WTC11 (cell line): ENCODE results near the gene SLAMF1. TPM values are rescaled to one million over a fixed set of nuclear protein-coding genes. Genes with fewer than 3 reads are reported as not detected.

Experiments
- ATAC-seq: fragments of 200-7000 bp; cut with Tn5 transposase; 2 replicates; pipeline ENCODE4 v1.10.0; 2021; ENCODE audit warnings: mild to moderate bottlenecking, moderate library complexity
- CTCF ChIA-PET: fragments of 300-600 bp; sonication (Branson Sonifier 250); formaldehyde crosslinking; loops from one replicate; lab custom pipeline; 2021; ENCODE audit warnings: antibody characterized with exemption; lab: Charles Lee
- POLR2A ChIA-PET: fragments of 350-600 bp; sonication (Branson Sonifier 250); formaldehyde crosslinking; loops from one replicate; lab custom pipeline; 2021; ENCODE audit warnings: antibody characterized with exemption; lab: Charles Lee
- DNase-seq: peaks from one replicate; pipeline ENCODE4 v3.0.0; 2021; ENCODE audit warnings: low spot score
- H3K27ac Mint-ChIP-seq: 2 replicates; pipeline ENCODE4 v1.8.0; 2021; ENCODE audit warnings: mixed read lengths
- H3K27me3 Mint-ChIP-seq: 2 replicates; pipeline ENCODE4 v1.8.0; 2021; ENCODE audit warnings: low read depth, mild to moderate bottlenecking, moderate library complexity, mixed read lengths
- H3K36me3 Mint-ChIP-seq: 2 replicates; pipeline ENCODE4 v1.8.0; 2021; ENCODE audit warnings: mixed read lengths
- H3K4me1 Mint-ChIP-seq: 2 replicates; pipeline ENCODE4 v1.8.0; 2022; ENCODE audit warnings: mixed read lengths
- H3K4me3 Mint-ChIP-seq: 2 replicates; pipeline ENCODE4 v1.8.0; 2021; ENCODE audit warnings: mild to moderate bottlenecking, moderate library complexity, mixed read lengths
- H3K9me3 Mint-ChIP-seq: 2 replicates; pipeline ENCODE4 v1.8.0; 2021; ENCODE audit warnings: mixed read lengths
- AFF4 ChIP-seq: sonication (generic); formaldehyde crosslinking; IDR thresholded peaks from 2 replicates; pipeline ENCODE4 v1.8.1; 2023; ENCODE audit warnings: mild to moderate bottlenecking, missing genetic modification reagents, borderline replicate concordance
- ARID4B ChIP-seq: sonication (generic); formaldehyde crosslinking; IDR thresholded peaks from 2 replicates; pipeline ENCODE4 v1.8.0; 2023; ENCODE audit warnings: missing genetic modification reagents, mild to moderate bottlenecking, borderline replicate concordance
- ATF3 ChIP-seq: sonication (generic); formaldehyde crosslinking; conservative IDR thresholded peaks from 2 replicates; pipeline ENCODE4 v1.8.1; 2022; ENCODE audit warnings: mild to moderate bottlenecking, missing genetic modification reagents
- CTCF ChIP-seq: fragments of 200-600 bp; IDR thresholded peaks from 2 replicates; pipeline ENCODE4 v1.8.0; 2022; ENCODE audit warnings: antibody characterized with exemption
- ESRRA ChIP-seq: sonication (generic); formaldehyde crosslinking; IDR thresholded peaks from 2 replicates; pipeline ENCODE4 v1.8.1; 2022; ENCODE audit warnings: mild to moderate bottlenecking, missing genetic modification reagents, borderline replicate concordance
- GABPB1 ChIP-seq: sonication (generic); formaldehyde crosslinking; IDR thresholded peaks from 2 replicates; pipeline ENCODE4 v1.8.1; 2023; ENCODE audit warnings: mild to moderate bottlenecking, missing genetic modification reagents
- HMGXB4 ChIP-seq: sonication (generic); formaldehyde crosslinking; IDR thresholded peaks from 2 replicates; pipeline ENCODE4 v1.8.1; 2023; ENCODE audit warnings: mild to moderate bottlenecking, moderate library complexity, missing genetic modification reagents
- IRF2 ChIP-seq: sonication (generic); formaldehyde crosslinking; IDR thresholded peaks from 2 replicates; pipeline ENCODE4 v1.8.0; 2022; ENCODE audit warnings: low read depth, missing genetic modification reagents, borderline replicate concordance
- MXD4 ChIP-seq: fragments of 250-450 bp; sonication (Bioruptor Pico); IDR thresholded peaks from 2 replicates; pipeline ENCODE4 v1.8.0; 2021; ENCODE audit warnings: mild to moderate bottlenecking, moderate library complexity, borderline replicate concordance
- PRRX2 ChIP-seq: fragments of 250-450 bp; sonication (Bioruptor Pico); IDR thresholded peaks from 2 replicates; pipeline ENCODE4 v1.8.0; 2021; ENCODE audit warnings: mild to moderate bottlenecking
- ZNF512 ChIP-seq: sonication (generic); formaldehyde crosslinking; IDR thresholded peaks from 2 replicates; pipeline ENCODE4 v1.8.1; 2022; ENCODE audit warnings: missing genetic modification reagents, borderline replicate concordance
- ZNF532 ChIP-seq: fragments of 250-450 bp; sonication (Bioruptor Pico); IDR thresholded peaks from 2 replicates; pipeline ENCODE4 v1.9.0; 2021; ENCODE audit warnings: mild to moderate bottlenecking, borderline replicate concordance
- total RNA-seq: library from RNA; stranded (reverse); gene quantifications from 3 replicates; pipeline ENCODE4 v1.2.3, GENCODE V29; 2021

SLAMF1 gene
- total RNA-seq, 1 experiment from 2014 or later = 0.15 TPM

- TF ChIP-seq ZNF532 (no peak), ZNF512 (CRISPR knock-in tag) (no peak)
- TF ChIP-seq, all 79 proteins: peak for 0
These were observed 27.0 kb downstream of the SLAMF1 start (continued) for GRCh38 chr1:160619742-160620277.

GRCh38 chr1:160618763-160619274, 28.0 kb downstream of the SLAMF1 start:
- Mint-ChIP-seq H3K4me3 (no peak overlapping the region), H3K27me3 (no peaks in the 10 kb centered on the region), H3K9me3 (peaks cover 12% of the 10 kb centered on the region), H3K36me3 (peaks cover 7% of the 10 kb centered on the region), H3K27ac (no peak overlapping the region), H3K4me1 (peaks cover 19% of the 10 kb centered on the region)
- ATAC-seq = peak; percentile 41; the same call in 1 of the 2 replicates
- CTCF ChIA-PET = interaction anchor here (0.8 to 1.6 kb wide), 14 partner anchors 8 to 660 kb away, joined by 3 to 17 read pairs (median 4); no protein-coding TSS in a partner anchor
- no peak for TF ChIP-seq PRRX2 (CRISPR knock-in tag)
- TF ChIP-seq CTCF = peak; percentile 61
- TF ChIP-seq ATF3 (CRISPR knock-in tag) = no peak
- no peak for TF ChIP-seq MXD4 (CRISPR knock-in tag)
- POLR2A ChIA-PET = interaction anchor here (0.6 kb wide), 1 partner anchor 244 kb away, joined by 4 read pairs; no protein-coding TSS in a partner anchor
- no peak for DNase-seq

GRCh38 chr1:160618327-160618726, 28.5 kb downstream of the SLAMF1 start:
- POLR2A ChIA-PET = no interaction called here
- H3K36me3 Mint-ChIP-seq = peaks cover 7% of the 10 kb centered on the region
- TF ChIP-seq IRF2 (CRISPR knock-in tag) (no peak), ARID4B (no peak), GABPB1 (no peak), AFF4 (CRISPR knock-in tag) (no peak), HMGXB4 (CRISPR knock-in tag) (no peak), ESRRA (CRISPR knock-in tag) (no peak)

More at GRCh38 chr1:160618327-160618726, 28.5 kb downstream of the SLAMF1 start:
- H3K4me1 Mint-ChIP-seq = peaks cover 24% of the 10 kb centered on the region
- no peak for DNase-seq
- ATAC-seq = no peak
- H3K27ac Mint-ChIP-seq = no peak overlapping the region
- H3K9me3 Mint-ChIP-seq = peaks cover 12% of the 10 kb centered on the region
- CTCF ChIA-PET = interaction anchor here (0.8 to 1.6 kb wide), 15 partner anchors 9 to 659 kb away, joined by 3 to 17 read pairs (median 4); no protein-coding TSS in a partner anchor
- no peak overlapping the region for H3K4me3 Mint-ChIP-seq
- H3K27me3 Mint-ChIP-seq = no peaks in the 10 kb centered on the region
